Thyroid gland (tissue), 4 donors: ENCODE data around the gene PARP2.

ENCODE experiments used
- POLR2A ChIP-seq, 2 donors: fragments of 450-650 bp; IDR thresholded peaks; one replicate each; pipeline ENCODE4 v1.6.1; 2017; ENCODE audit warnings: antibody characterized with exemption in 2 of 2, mild to moderate bottlenecking in 2 of 2, moderate library complexity in 1 of 2
- TF ChIP-seq, protein P1 (sequence below), 6 experiments: fragments of 200-600 bp in 3 of 6; fragments of 450-650 bp in 3 of 6; sonication (generic) in 3 of 6; IDR thresholded peaks; one replicate each; pipeline ENCODE4 v1.5.1; 2016 to 2019; ENCODE audit warnings: antibody characterized with exemption in 6 of 6, mild to moderate bottlenecking in 2 of 6, inconsistent platforms in 1 of 6, moderate library complexity in 1 of 6

DNA sequence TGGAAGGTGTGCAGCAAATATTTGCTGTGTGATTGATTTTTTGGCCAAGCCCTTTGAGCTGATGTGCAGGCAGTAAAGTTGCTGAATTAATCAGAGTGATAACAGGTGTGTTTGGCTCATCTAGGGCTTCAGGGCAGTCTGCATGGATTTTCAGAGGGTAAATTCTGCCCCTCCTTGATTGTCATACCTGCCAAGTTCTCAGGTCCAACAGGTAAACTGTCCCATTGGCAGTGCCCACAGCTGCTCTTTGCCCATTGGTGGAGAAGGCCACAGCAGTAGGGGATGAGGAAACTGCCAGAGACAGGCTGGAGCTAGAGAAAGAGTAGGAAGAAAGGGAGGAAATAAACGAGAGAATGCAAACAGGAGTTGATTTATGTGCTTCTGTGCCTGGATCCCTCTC is 36.3 kb downstream of the PARP2 start:
- TF ChIP-seq, protein P1, sequence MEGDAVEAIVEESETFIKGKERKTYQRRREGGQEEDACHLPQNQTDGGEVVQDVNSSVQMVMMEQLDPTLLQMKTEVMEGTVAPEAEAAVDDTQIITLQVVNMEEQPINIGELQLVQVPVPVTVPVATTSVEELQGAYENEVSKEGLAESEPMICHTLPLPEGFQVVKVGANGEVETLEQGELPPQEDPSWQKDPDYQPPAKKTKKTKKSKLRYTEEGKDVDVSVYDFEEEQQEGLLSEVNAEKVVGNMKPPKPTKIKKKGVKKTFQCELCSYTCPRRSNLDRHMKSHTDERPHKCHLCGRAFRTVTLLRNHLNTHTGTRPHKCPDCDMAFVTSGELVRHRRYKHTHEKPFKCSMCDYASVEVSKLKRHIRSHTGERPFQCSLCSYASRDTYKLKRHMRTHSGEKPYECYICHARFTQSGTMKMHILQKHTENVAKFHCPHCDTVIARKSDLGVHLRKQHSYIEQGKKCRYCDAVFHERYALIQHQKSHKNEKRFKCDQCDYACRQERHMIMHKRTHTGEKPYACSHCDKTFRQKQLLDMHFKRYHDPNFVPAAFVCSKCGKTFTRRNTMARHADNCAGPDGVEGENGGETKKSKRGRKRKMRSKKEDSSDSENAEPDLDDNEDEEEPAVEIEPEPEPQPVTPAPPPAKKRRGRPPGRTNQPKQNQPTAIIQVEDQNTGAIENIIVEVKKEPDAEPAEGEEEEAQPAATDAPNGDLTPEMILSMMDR (IDR thresholded peaks at IDR 0.05), result no peak
- no peak for TF ChIP-seq POLR2A (IDR thresholded peaks at IDR 0.05)
